OCI-LY7 (cell line): ENCODE results near the gene PER3. TPM values are rescaled to one million over a fixed set of nuclear protein-coding genes. Genes with fewer than 3 reads are reported as not detected.
A peak's percentile ranks its signal among the peaks of the same experiment; 100 is the strongest.

Experiments used
- BruUV-seq: library from RNA; stranded (reverse); fragments of 400-500 nt; replicated peaks from 2 replicates; lab custom pipeline; 2021; lab: Mats Ljungman, UMichigan
- CTCF ChIA-PET: fragments of 300-600 bp; sonication (Branson Sonifier 250); formaldehyde crosslinking; loops from one replicate; lab custom pipeline; 2022; ENCODE audit warnings: antibody characterized with exemption; ENCODE audit not compliant: unreplicated experiment; lab: Charles Lee
- POLR2A ChIA-PET: fragments of 300-600 bp; sonication (Branson Sonifier 250); formaldehyde crosslinking; loops from one replicate; lab custom pipeline; 2022; ENCODE audit warnings: antibody characterized with exemption; lab: Charles Lee
- DNase-seq: peaks from one replicate; pipeline ENCODE4 v3.0.0-alpha.2; 2015; ENCODE audit warnings: low spot score
- H2AFZ ChIP-seq: fragments of 200-600 bp; sonication (generic), shearing (Covaris generic); 2 replicates; pipeline ENCODE4 v1.6.1; 2014; ENCODE audit warnings: mild to moderate bottlenecking, antibody characterized with exemption, low read length, moderate library complexity
- H3K27ac ChIP-seq: fragments of 200-600 bp; sonication (generic); 2 replicates; pipeline ENCODE4 v1.5.1; 2014; ENCODE audit warnings: mixed run types, low read depth, mild to moderate bottlenecking, moderate library complexity, low read length, inconsistent platforms; ENCODE audit not compliant: poor library complexity, severe bottlenecking
- H3K36me3 ChIP-seq: fragments of 200-600 bp; sonication (generic); 2 replicates; pipeline ENCODE4 v1.6.1; 2014; ENCODE audit warnings: mild to moderate bottlenecking, antibody characterized with exemption, low read length, moderate library complexity, mixed read lengths; ENCODE audit not compliant: insufficient read depth
- H3K4me1 ChIP-seq: fragments of 200-600 bp; sonication (generic); 2 replicates; pipeline ENCODE4 v1.5.1; 2014; ENCODE audit warnings: mild to moderate bottlenecking, low read length; ENCODE audit not compliant: insufficient read depth, poor library complexity, severe bottlenecking
- H3K4me2 ChIP-seq: fragments of 200-600 bp; sonication (generic); 2 replicates; pipeline ENCODE4 v1.6.1; 2014; ENCODE audit warnings: mild to moderate bottlenecking, low read length
- H3K4me3 ChIP-seq: fragments of 200-600 bp; sonication (generic); 2 replicates; pipeline ENCODE4 v1.5.1; 2014; ENCODE audit warnings: mild to moderate bottlenecking, low read depth, low read length; ENCODE audit not compliant: poor library complexity, severe bottlenecking
- H3K79me2 ChIP-seq: fragments of 200-600 bp; sonication (generic); 2 replicates; pipeline ENCODE4 v1.6.1; 2016; ENCODE audit warnings: low read depth, mild to moderate bottlenecking, low read length, moderate library complexity, mixed read lengths; ENCODE audit not compliant: insufficient read depth
- H3K9me2 ChIP-seq: fragments of 200-600 bp; sonication (generic); 2 replicates; pipeline ENCODE4 v1.6.1; 2016; ENCODE audit warnings: mild to moderate bottlenecking, low read length, mixed read lengths; ENCODE audit not compliant: insufficient read depth
- H3K9me3 ChIP-seq: fragments of 200-600 bp; sonication (generic); 2 replicates; pipeline ENCODE4 v1.6.1; 2014; ENCODE audit warnings: mild to moderate bottlenecking, mixed run types, low read length, mixed read lengths
- H4K20me1 ChIP-seq: fragments of 200-600 bp; sonication (generic); 2 replicates; pipeline ENCODE4 v1.6.1; 2014; ENCODE audit warnings: mild to moderate bottlenecking, antibody characterized with exemption, low read length, moderate library complexity, mixed read lengths; ENCODE audit not compliant: insufficient read depth
- EZH2phosphoT487 ChIP-seq: fragments of 200-600 bp; sonication (generic); IDR thresholded peaks from 2 replicates; pipeline ENCODE4 v1.6.1; 2018; ENCODE audit warnings: low read depth, borderline replicate concordance, mild to moderate bottlenecking, mixed run types, antibody characterized with exemption, low read length, moderate library complexity, mixed read lengths
- intact Hi-C: fragments of 100-400 bp; cut with micrococcal nuclease; formaldehyde crosslinking; loops from one replicate; pipeline ENCODE4 v1.10.0; 2022; ENCODE audit not compliant: unreplicated experiment
- total RNA-seq, 2 experiments: library from RNA; depleted of rRNA in 1 of 2; stranded (reverse); fragments of >200 nt in 1 of 2; shearing (Covaris generic) in 1 of 2; gene quantifications; 2 replicates each; pipeline ENCODE4 v1.2.3, GENCODE V29; 2014 to 2022
- TF ChIP-seq, protein P1 (sequence below): fragments of 200-600 bp; sonication (generic); conservative IDR thresholded peaks from 2 replicates; pipeline ENCODE4 v1.5.1; 2014; ENCODE audit warnings: mild to moderate bottlenecking, antibody characterized with exemption, low read length, moderate library complexity, mixed read lengths

Gene PER3
- total RNA-seq, 2 experiments from 2014 or later = 9.0 to 13.1 TPM

DNA sequence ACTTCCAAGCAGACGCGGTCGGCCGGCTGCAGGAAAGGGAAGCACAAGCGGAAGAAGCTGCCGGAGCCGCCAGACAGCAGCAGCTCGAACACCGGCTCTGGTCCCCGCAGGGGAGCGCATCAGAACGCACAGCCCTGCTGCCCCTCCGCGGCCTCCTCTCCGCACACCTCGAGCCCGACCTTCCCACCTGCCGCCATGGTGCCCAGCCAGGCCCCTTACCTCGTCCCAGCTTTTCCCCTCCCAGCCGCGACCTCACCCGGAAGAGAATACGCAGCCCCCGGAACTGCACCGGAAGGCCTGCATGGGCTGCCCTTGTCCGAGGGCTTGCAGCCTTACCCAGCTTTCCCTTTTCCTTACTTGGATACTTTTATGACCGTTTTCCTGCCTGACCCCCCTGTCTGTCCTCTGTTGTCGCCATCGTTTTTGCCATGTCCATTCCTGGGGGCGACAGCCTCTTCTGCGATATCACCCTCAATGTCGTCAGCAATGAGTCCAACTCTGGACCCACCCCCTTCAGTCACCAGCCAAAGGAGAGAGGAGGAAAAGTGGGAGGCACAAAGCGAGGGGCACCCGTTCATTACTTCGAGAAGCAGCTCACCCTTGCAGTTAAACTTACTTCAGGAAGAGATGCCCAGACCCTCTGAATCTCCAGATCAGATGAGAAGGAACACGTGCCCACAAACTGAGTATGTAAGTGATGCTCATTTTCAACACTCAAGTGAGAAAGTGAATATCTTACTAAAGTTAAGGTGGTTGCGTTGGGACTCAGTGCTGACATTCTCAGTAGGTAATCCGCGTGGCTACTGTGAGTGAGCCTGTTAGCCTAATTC, 43.2 kb downstream of the PER3 start:
- Histone ChIP-seq H4K20me1 (no peaks in the 10 kb centered on the region), H3K4me3 (peak overlapping the region; percentile 73), H3K27ac (peak overlapping the region; percentile 54), H3K79me2 (peaks cover 44% of the 10 kb centered on the region; the same call in 1 of the 2 replicates), H3K9me3 (no peaks in the 10 kb centered on the region), H3K4me2 (peak overlapping the region; percentile 53), H2AFZ (peak overlapping the region; percentile 25; the same call in 1 of the 2 replicates), H3K4me1 (peaks cover 24% of the 10 kb centered on the region), H3K9me2 (no peaks in the 10 kb centered on the region), H3K36me3 (peaks cover 10% of the 10 kb centered on the region)
- ChIA-PET POLR2A (interaction anchor here (0.6 to 1.1 kb wide), 3 partner anchors 13 to 53 kb away, joined by 3 to 5 read pairs (median 3); no protein-coding TSS in a partner anchor), CTCF (interaction anchor here (1.1 kb wide), 1 partner anchor 19 kb away, joined by 3 read pairs; no protein-coding TSS in a partner anchor)
- TF ChIP-seq, protein P1, sequence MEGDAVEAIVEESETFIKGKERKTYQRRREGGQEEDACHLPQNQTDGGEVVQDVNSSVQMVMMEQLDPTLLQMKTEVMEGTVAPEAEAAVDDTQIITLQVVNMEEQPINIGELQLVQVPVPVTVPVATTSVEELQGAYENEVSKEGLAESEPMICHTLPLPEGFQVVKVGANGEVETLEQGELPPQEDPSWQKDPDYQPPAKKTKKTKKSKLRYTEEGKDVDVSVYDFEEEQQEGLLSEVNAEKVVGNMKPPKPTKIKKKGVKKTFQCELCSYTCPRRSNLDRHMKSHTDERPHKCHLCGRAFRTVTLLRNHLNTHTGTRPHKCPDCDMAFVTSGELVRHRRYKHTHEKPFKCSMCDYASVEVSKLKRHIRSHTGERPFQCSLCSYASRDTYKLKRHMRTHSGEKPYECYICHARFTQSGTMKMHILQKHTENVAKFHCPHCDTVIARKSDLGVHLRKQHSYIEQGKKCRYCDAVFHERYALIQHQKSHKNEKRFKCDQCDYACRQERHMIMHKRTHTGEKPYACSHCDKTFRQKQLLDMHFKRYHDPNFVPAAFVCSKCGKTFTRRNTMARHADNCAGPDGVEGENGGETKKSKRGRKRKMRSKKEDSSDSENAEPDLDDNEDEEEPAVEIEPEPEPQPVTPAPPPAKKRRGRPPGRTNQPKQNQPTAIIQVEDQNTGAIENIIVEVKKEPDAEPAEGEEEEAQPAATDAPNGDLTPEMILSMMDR = no peak
- no peak for TF ChIP-seq EZH2phosphoT487
- DNase-seq = peak; percentile 59
- no TSS peak for BruUV-seq
- intact Hi-C loops = no loop called here

DNA sequence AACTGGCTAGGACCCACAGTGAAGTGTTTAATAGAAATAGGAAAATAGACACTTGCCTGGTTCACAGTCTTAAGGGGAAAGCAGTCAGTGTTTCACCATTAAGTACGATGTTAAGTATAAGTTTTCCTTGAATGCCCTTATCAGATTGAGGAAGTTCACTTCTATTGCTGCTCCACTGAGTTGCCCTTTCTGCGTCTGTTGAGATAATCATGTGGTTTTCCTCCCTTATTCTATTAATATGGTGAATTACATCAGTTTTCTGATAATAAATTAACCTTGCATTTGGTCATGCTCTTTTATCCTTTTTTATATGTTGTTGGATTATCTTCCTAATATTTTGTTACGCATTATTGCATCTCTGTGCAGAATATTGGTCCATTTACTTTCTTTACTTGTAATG, 47.4 kb downstream of the PER3 start:
- no peaks in the 10 kb centered on the region for H3K9me2 ChIP-seq
- H3K79me2 ChIP-seq = peaks cover 57% of the 10 kb centered on the region
- no peaks in the 10 kb centered on the region for H4K20me1 ChIP-seq
- H2AFZ ChIP-seq = no peak overlapping the region
- DNase-seq = peak; percentile 19
- POLR2A ChIA-PET = interaction anchor here (0.7 kb wide), 2 partner anchors 56 to 88 kb away, joined by 3 to 5 read pairs; no protein-coding TSS in a partner anchor
- CTCF ChIA-PET = no interaction called here
- H3K27ac ChIP-seq = no peak overlapping the region
- peak overlapping the region; percentile 19 for H3K4me3 ChIP-seq
- peaks cover 4% of the 10 kb centered on the region; the same call in 1 of the 2 replicates for H3K9me3 ChIP-seq
- intact Hi-C loops = no loop called here
- BruUV-seq = no TSS peak
- peak overlapping the region; percentile 53 for H3K4me2 ChIP-seq
- H3K4me1 ChIP-seq = peaks cover 24% of the 10 kb centered on the region
- TF ChIP-seq EZH2phosphoT487 = no peak
- TF ChIP-seq, protein P1 = no peak
- H3K36me3 ChIP-seq = peaks cover 42% of the 10 kb centered on the region
